IMR-90 (cell line): Measurements from ENCODE around the gene WAS. TPM values are rescaled to one million over a fixed set of nuclear protein-coding genes. Genes with fewer than 3 reads are reported as not detected.
A peak's percentile ranks its signal among the peaks of the same experiment; 100 is the strongest.

Experiments
- ATAC-seq: fragments of 200-7000 bp; cut with Tn5 transposase; 2 replicates; pipeline ENCODE4 v1.9.1; 2020; ENCODE audit warnings: low read depth, mild to moderate bottlenecking, moderate library complexity
- BruUV-seq: library from RNA; stranded (reverse); fragments of 400-500 nt; replicated peaks from 2 replicates; lab custom pipeline; 2021; lab: Mats Ljungman, UMichigan
- CTCF ChIA-PET: fragments of 300-600 bp; formaldehyde crosslinking; extraction: SDS; loops from one replicate; lab custom pipeline; 2021; ENCODE audit warnings: antibody characterized with exemption; lab: Yijun Ruan, JAX
- POLR2A ChIA-PET: fragments of 300-600 bp; sonication (Branson Sonifier 250); formaldehyde crosslinking; loops from one replicate; lab custom pipeline; 2022; ENCODE audit warnings: antibody characterized with exemption; ENCODE audit not compliant: unreplicated experiment; lab: Charles Lee
- DNase-seq: peaks from one replicate; pipeline ENCODE4 v3.0.0; 2013
- H2AFZ ChIP-seq: replicated peaks from 2 replicates; pipeline ENCODE3; 2013; ENCODE audit warnings: low read length, mild to moderate bottlenecking; ENCODE audit not compliant: poor library complexity
- H2AK5ac ChIP-seq: 2 replicates; pipeline ENCODE4 v1.6.1; 2013; ENCODE audit warnings: low read depth, low read length, inconsistent platforms
- H2AK9ac ChIP-seq: replicated peaks from 2 replicates; pipeline ENCODE3; 2013; ENCODE audit warnings: mild to moderate bottlenecking, low read depth, low read length, moderate library complexity; ENCODE audit not compliant: poor library complexity
- H2BK120ac ChIP-seq: 2 replicates; pipeline ENCODE4 v1.6.1; 2013; ENCODE audit warnings: low read depth, low read length, inconsistent platforms
- H2BK15ac ChIP-seq: 3 replicates; pipeline ENCODE4 v1.6.1; 2013; ENCODE audit warnings: low read depth, low read length, inconsistent platforms
- H2BK20ac ChIP-seq: 2 replicates; pipeline ENCODE4 v1.6.1; 2013; ENCODE audit warnings: low read depth, mild to moderate bottlenecking, inconsistent platforms, low read length, moderate library complexity
- H2BK5ac ChIP-seq: 2 replicates; pipeline ENCODE4 v1.6.1; 2013; ENCODE audit warnings: mild to moderate bottlenecking, low read depth, low read length, inconsistent platforms; ENCODE audit not compliant: poor library complexity, severe bottlenecking
- H3K14ac ChIP-seq: replicated peaks from 2 replicates; pipeline ENCODE4 v1.6.1; 2013; ENCODE audit warnings: low read depth, low read length, inconsistent platforms
- H3K18ac ChIP-seq: 2 replicates; pipeline ENCODE4 v1.6.1; 2013; ENCODE audit warnings: low read depth, low read length, control low read depth
- H3K23ac ChIP-seq: 2 replicates; pipeline ENCODE4 v1.6.1; 2013; ENCODE audit warnings: low read depth, low read length, inconsistent platforms
- H3K27ac ChIP-seq: 2 replicates; pipeline ENCODE4 v1.5.1; 2013; ENCODE audit warnings: mild to moderate bottlenecking, control low read depth, low read length; ENCODE audit not compliant: insufficient read depth
- H3K27me3 ChIP-seq: 2 replicates; pipeline ENCODE4 v1.6.1; 2013; ENCODE audit warnings: low read length; ENCODE audit not compliant: control insufficient read depth, insufficient read depth
- H3K36me3 ChIP-seq: 2 replicates; pipeline ENCODE4 v1.6.1; 2013; ENCODE audit warnings: low read length, mixed read lengths; ENCODE audit not compliant: control insufficient read depth, insufficient read depth
- H3K4ac ChIP-seq: 2 replicates; pipeline ENCODE4 v1.6.1; 2013; ENCODE audit warnings: low read depth, low read length, inconsistent platforms
- H3K4me1 ChIP-seq: 2 replicates; pipeline ENCODE4 v1.6.1; 2013; ENCODE audit warnings: low read length, mixed read lengths; ENCODE audit not compliant: control insufficient read depth, insufficient read depth
- H3K4me2 ChIP-seq: 2 replicates; pipeline ENCODE4 v1.6.1; 2013; ENCODE audit warnings: low read depth, mild to moderate bottlenecking, control low read depth, low read length, moderate library complexity
- H3K4me3 ChIP-seq: 2 replicates; pipeline ENCODE4 v1.5.1; 2013; ENCODE audit warnings: low read depth, mild to moderate bottlenecking, control low read depth, low read length, moderate library complexity; ENCODE audit not compliant: insufficient read depth
- H3K56ac ChIP-seq: 2 replicates; pipeline ENCODE4 v1.6.1; 2013; ENCODE audit warnings: low read length, inconsistent platforms; ENCODE audit not compliant: insufficient read depth; ENCODE audit errors: extremely low read depth
- H3K79me1 ChIP-seq, 2 experiments: 2 replicates each; pipeline ENCODE4 v1.6.1; 2013; ENCODE audit warnings: low read length in 2 of 2, inconsistent platforms in 1 of 2, low read depth in 1 of 2
- H3K9ac ChIP-seq: 2 replicates; pipeline ENCODE4 v1.6.1; 2013; ENCODE audit warnings: low read depth, low read length, control low read depth
- H3K9me1 ChIP-seq: 2 replicates; pipeline ENCODE4 v1.6.1; 2013; ENCODE audit warnings: low read length, inconsistent platforms; ENCODE audit not compliant: insufficient read depth
- H3K9me3 ChIP-seq: 2 replicates; pipeline ENCODE4 v1.6.1; 2013; ENCODE audit warnings: low read length; ENCODE audit not compliant: control insufficient read depth, insufficient read depth
- H4K20me1 ChIP-seq: 2 replicates; pipeline ENCODE4 v1.6.1; 2013; ENCODE audit warnings: low read length, inconsistent platforms; ENCODE audit not compliant: insufficient read depth
- H4K5ac ChIP-seq: 2 replicates; pipeline ENCODE4 v1.6.1; 2013; ENCODE audit warnings: mild to moderate bottlenecking, low read depth, low read length, control low read depth
- H4K8ac ChIP-seq, 2 experiments: 2 replicates each; pipeline ENCODE4 v1.6.1; 2013; ENCODE audit warnings: low read depth in 2 of 2, low read length in 2 of 2, control low read depth in 1 of 2, inconsistent platforms in 1 of 2
- H4K91ac ChIP-seq: 2 replicates; pipeline ENCODE4 v1.6.1; 2013; ENCODE audit warnings: low read depth, low read length, inconsistent platforms; ENCODE audit not compliant: insufficient read depth
- POLR2A ChIP-seq: IDR thresholded peaks from 2 replicates; pipeline ENCODE4 v1.6.1; 2012; ENCODE audit warnings: mild to moderate bottlenecking, low read depth, low read length
- RCOR1 ChIP-seq: IDR thresholded peaks from 2 replicates; pipeline ENCODE4 v1.6.1; 2012; ENCODE audit warnings: mild to moderate bottlenecking, low read length, improper control_type of control experiment; ENCODE audit not compliant: insufficient replicate concordance
- WGBS, 2 experiments: methylation state at CpG; one replicate each; pipeline versions ENCODE4 v1.1.5 to v1.1.7; 2013; ENCODE audit warnings: missing lambda C conversion rate in 2 of 2; ENCODE audit not compliant: insufficient read length in 1 of 2; ENCODE audit errors: extremely low coverage in 2 of 2; 5-methylcytosine and 5-hydroxymethylcytosine counted together
- dilution Hi-C: fragments of 300-500 bp; cut with HindIII; formaldehyde crosslinking; loops from one replicate; pipeline ENCODE4 v1.14.3; 2018; ENCODE audit warnings: low sequenced_read_pairs; ENCODE audit not compliant: unreplicated experiment
- in situ Hi-C: fragments of 300-500 bp; cut with MboI; formaldehyde crosslinking; loops from 3 replicates; pipeline ENCODE4 v1.14.3; 2019; ENCODE audit warnings: low sequenced_read_pairs, inconsistent platforms, mixed read lengths
- intact Hi-C: fragments of 100-400 bp; cut with micrococcal nuclease; formaldehyde crosslinking; loops from 2 replicates; pipeline ENCODE4 v1.10.0; 2022
- polyA plus RNA-seq, 3 experiments: library from polyadenylated mRNA; depleted of rRNA; stranded (reverse); fragments of >200 nt; gene quantifications; 2 replicates each; pipeline ENCODE4 v1.2.3, GENCODE V29; 2012; ENCODE audit warnings: low replicate concordance in 1 of 3
- total RNA-seq: library from RNA; depleted of rRNA; stranded (reverse); fragments of >200 nt; gene quantifications from 2 replicates; pipeline ENCODE4 v1.2.3, GENCODE V29; 2012
- TF ChIP-seq, protein P1 (sequence below): fragments of 150-350 bp; IDR thresholded peaks from 2 replicates; pipeline ENCODE4 v1.6.1; 2017; ENCODE audit warnings: mild to moderate bottlenecking, antibody characterized with exemption, low read length, low read depth

Gene WAS
- total and polyA plus RNA-seq, 2 of the 4 experiments (the other 2 are of a cell fraction) = 0.14 TPM; not detected in 1

DNA sequence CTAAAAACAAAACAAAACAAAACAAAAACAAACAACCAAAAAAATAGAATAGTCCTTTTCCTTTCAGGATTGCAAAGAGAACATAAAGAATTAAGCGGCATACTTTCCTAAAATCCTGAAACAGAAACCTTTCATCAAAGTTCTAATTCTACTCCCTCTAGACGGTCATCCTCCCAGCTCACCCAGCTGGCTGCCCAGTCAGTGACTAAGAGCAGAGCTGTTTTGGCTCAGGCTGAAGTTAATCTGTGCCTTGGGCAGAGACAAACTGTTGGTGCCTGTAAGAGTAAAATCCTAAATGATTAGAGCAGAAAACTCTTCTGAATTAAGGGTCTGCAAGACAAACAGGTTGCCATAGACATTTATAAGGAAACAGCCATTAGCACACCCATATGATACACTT, 17.6 kb upstream of the WAS start:
- DNase-seq (no peak), ATAC-seq (peak; percentile 35; the same call in 1 of the 2 replicates)
- intact Hi-C loops = no loop called here
- no CpG with 5 or more reads among the region's 2 CpGs for WGBS, 2 experiments
- dilution Hi-C loops = no loop called here
- Histone ChIP-seq H2BK5ac (no peak overlapping the region), H3K4me2 (no peak overlapping the region), H2BK20ac (no peak overlapping the region), H3K27me3 (no peaks in the 10 kb centered on the region; the same call in 1 of the 2 replicates), H2AFZ (no peak overlapping the region), H3K9me1 (no peaks in the 10 kb centered on the region), H3K18ac (no peak overlapping the region), H2BK15ac (no peak overlapping the region), H3K4me1 (no peaks in the 10 kb centered on the region), H3K9ac (no peak overlapping the region), H3K4me3 (no peak overlapping the region), H3K23ac (no peak overlapping the region), H3K79me1 (no peaks in the 10 kb centered on the region), H4K8ac (no peak overlapping the region), H4K91ac (no peak overlapping the region), H3K27ac (no peak overlapping the region), H3K14ac (no peak overlapping the region), H2AK5ac (no peak overlapping the region), H2BK120ac (no peak overlapping the region), H3K56ac (no peak overlapping the region), H3K9me3 (0 out of 2 replicates have a peak, but pooled peaks cover 3% of the 10 kb centered on the region), H3K36me3 (no peaks in the 10 kb centered on the region), H2AK9ac (no peak overlapping the region), H4K5ac (no peak overlapping the region), H3K4ac (no peak overlapping the region), H4K20me1 (no peaks in the 10 kb centered on the region)
- no TSS peak for BruUV-seq
- in situ Hi-C loops = no loop called here
- ChIA-PET CTCF (interaction anchor here (0.6 kb wide), 1 partner anchor 1218 kb away, joined by 3 read pairs; no protein-coding TSS in a partner anchor), POLR2A (no interaction called here)
- TF ChIP-seq, protein P1, sequence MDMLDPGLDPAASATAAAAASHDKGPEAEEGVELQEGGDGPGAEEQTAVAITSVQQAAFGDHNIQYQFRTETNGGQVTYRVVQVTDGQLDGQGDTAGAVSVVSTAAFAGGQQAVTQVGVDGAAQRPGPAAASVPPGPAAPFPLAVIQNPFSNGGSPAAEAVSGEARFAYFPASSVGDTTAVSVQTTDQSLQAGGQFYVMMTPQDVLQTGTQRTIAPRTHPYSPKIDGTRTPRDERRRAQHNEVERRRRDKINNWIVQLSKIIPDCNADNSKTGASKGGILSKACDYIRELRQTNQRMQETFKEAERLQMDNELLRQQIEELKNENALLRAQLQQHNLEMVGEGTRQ = no peak
- no peak for TF ChIP-seq POLR2A
- no peak for TF ChIP-seq RCOR1
